GM19035 (cell line): ENCODE measurements around the gene ARL14EP.
A peak's percentile ranks its signal among the peaks of the same experiment; 100 is the strongest.

Source experiments
- ATAC-seq: cut with Tn5 transposase; IDR thresholded peaks from one replicate; pipeline ENCODE4 v1.9.1; 2021; ENCODE audit not compliant: unreplicated experiment

ARL14EP gene

DNA sequence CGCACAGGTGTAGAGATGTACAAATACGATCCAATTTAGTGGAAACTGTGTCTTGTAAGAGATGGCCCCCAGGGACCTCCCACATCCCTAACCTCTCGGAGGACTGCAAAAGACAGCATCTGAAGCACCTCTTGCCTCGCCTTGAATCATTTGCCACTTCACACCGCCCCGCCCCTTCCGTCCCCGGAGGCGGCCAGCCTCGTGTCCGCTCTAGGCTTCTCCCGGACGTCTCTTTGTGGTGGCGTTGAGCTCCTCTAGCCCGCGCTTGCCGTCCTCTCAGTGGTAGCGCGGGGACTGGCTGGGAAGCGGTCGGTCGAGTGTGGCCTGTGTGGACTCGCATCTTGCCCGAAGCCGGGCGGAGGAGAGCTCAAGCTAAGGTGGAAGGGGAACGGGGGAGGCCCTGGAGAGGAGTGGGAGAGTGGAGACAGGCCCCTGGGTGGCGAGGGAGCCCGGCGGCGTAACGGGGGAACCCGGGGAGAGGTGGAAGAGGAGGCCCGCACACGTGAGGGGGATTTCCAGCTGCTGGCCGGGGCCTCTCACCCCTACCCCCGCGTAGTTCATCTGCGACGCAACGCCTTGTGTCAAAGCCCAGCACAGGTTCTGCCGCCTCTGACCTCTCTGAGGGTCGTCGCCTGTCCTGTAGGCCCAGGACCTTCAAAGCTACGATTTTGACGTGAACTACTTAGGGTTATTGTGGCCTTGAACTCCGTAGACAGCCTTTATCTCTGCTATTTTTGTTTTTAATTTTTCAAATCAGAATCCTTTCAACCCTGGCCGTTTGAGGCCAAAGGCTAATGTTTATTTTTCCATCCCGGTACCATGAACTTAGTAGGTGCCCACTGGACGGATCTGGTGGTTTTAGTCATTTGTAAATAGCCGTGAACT, at the start of gene ARL14EP:
TSS of gene ARL14EP (plus strand) at position 279 of the 885 bp plus-strand sequence. CDS start 7,845 bp downstream, outside the sequence.
- ATAC-seq, result peak; percentile 99

DNA sequence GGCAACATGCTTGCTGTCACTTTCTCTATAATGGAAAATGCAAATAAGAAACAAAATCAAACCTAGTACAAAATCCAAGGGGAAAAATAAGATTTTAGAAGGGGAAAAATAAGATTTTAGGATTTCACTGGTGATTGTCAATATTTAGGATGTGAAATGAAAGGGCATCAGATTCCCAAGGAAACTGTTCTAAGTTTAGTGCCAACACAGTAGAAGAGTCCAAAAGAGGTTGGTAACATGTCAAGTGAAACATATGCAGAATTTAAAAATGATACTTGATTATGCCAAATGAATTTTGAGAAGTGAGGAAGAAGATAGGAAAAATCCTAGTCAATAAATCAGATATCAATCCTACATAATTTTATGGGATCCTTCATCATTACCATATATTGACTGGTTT, 45.7 kb upstream of the ARL14EP start:
- ATAC-seq, result no peak

DNA sequence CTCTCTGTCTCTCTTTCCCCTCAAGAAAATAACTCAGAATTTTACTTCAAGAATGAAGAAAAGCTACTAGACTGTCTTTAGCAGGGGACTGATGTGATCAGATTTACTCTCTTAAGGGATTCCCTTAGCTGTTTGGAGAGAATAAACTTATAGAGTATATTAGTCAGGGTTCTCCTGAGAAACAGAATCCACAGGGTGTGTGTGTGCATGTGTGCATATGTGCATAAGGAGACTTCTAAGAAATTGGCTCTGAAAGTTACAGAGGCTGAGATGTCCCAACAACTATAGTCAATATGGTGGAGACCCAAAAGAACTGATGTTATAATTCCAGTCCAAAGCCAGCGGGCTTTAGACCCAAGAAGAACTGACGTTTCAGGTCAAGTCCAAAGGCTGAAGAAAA, 43.1 kb upstream of the ARL14EP start:
- ATAC-seq, result no peak

DNA sequence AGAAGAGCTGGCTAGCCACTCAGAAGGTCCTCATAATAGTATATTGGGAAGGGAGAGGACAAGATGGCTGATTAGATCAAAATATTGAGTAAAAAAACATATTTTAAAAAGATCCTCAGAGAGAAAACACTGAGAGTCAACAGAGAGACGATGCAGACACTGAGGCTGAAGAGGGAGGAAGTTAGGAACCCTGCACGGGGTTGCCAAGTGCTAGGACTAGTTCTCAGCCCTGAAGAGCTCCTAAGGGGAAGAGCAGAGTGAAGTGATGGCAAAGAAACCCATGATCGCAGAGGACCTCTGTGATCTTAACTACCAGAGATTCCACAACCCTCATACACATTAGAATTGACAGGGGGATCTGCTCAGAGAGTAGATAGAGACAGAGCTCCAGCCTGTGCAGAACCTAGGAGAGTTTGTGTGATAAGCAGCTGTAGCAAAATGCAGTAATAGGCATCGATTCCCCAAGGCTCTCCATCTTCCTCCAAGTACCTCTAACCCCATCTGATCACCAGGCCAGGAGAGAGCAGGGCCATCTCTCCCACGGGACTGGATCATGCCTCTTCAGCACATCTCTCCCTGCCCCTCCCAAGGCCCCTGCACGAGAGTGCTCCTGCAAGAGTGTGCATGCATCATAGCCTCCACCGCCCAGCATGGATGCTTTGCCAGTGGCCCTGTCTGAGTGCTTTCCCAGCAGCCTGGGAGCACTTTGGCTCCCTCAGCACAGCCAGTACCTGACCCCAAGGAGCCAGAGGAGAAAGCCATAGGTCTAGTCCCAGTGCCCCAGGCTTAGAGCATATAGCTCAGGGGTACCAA, 41.2 kb upstream of the ARL14EP start:
- ATAC-seq, result peak; percentile 36

DNA sequence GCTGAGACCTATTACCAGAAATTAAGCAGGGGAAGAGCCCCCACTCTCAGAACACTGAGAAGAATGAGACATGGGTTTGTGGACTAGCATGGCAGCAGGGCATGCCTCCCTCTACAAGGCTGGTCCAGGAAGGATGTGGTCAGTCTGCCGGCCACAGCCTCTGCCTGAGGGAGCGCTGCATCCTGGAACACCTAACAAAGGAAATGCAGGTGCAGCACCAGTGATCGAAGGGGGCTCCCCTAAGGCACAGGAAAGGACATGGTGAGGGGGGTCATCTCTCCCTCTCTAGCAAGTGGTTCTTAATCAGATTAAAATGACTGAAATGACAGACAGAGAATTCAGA, 40.6 kb upstream of the ARL14EP start:
- ATAC-seq, result peak; percentile 78

DNA sequence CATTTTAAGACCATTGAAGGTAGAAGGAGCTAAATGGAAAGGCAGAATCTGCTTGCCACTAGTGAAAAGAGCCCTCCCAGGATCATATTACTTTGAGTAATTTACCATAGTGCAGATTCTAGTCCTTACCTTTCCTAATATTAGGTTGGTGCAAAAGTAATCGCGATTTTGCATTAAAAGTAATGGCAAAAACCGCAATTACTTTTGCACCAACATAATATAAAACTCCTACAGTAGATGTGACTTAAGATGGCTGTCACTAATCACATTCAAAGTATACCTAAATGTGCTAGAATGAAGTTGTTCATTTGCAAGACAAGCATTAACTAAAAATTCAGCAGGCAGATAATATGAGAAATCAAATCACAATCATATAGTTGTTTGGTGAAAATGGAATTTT, 38.1 kb upstream of the ARL14EP start:
- ATAC-seq, result no peak

DNA sequence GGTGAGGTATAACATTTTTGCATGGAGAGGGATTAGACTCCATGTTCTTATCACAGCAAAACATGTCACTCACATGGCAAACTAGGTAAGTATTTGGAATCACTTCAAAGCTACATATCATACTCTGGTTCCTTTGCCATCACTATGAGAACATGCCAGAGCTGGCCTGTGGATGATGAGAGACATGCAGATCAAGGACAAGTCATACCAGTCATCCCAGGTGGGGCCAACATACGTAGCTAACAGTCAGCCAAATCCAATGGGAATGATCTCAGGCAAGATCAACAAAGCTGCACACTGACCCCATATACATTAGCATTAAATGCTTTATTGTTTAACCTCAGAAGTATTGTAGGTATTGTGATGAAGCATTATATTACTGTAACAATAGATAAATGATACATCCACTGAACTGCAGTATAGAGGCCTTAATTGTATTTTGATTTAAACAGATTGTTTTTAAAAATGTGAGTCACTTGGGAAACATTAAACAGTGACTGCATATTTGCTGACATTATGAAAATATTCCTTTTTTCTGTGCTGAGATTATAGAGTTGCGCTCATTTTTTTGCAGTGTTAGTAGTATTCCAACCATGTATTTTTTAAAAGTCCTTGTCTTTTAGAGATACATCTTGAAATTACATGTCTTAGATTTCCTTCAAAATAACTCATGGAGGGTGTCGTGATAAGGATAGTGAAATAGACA, 37.3 kb upstream of the ARL14EP start:
- no peak for ATAC-seq

DNA sequence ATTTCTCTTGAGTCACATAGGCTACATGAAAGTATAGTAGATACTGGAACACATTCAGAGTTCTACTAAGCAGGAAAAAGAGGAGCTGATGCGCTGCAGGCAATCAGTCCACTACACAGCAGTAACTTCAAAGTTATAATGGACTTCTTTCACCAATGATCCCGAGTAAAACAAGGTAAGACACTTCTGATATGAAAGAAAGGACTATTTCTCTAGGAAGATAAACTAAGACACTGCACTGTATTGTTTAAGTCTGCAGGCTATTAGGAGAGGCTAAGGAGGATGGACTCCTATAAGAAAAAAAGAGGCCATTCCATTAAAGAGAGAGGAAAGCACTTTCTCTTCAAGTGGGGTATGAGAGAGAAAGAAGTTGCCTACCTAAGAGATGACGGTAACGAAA, 31.6 kb upstream of the ARL14EP start:
- ATAC-seq, result no peak

DNA sequence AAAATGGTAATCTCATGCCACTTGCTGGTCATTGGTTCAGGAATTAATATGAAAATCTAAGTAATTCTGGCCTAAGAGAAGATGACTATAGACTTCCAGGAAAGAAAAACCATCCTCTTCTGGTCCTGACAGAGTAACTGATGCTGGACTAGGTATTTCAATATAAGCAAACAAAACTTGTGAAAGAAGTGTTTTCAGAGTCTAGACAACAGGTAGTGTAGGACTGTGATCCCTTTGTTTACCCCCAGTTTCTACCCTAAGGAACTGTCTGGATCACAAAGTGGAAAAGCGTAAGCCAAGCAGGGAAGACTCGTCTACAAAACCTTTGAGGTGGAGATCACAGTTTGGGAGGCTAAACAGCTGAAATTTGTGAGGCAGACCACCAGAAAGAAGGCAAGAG, 30.4 kb upstream of the ARL14EP start:
- no peak for ATAC-seq

DNA sequence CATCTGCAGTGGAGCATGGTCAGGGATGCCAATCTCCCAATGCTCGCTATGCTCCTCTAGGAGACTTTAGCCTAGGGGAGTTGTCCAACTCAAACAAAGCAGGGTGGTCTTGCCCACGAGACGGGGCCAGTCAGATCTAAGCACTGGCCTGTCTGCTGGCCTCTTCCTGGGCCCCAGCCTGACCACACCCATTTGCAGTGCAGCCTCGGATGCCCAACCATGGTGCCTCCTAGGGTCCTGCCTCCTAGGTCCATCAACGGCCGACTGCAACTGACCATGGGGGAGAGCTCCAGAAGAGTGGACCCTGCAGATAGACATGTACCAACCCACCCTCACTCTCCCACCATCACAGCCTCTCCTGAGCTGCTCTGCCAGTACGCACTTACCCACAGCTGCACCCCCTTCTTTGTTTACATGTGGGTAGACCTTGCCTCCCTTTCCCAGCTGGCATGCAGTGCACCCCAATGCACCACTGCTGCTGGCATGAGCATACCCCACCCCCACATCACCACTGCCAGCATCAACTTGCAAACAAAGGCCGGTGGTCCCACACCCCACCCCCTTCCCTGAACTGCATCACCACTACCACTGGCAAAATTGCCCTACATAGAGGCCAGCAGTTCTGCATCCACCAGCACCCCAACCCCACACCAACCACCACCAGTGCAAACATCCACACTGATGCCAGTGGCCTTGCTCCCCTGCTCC, 27.6 kb upstream of the ARL14EP start:
- ATAC-seq, result no peak

DNA sequence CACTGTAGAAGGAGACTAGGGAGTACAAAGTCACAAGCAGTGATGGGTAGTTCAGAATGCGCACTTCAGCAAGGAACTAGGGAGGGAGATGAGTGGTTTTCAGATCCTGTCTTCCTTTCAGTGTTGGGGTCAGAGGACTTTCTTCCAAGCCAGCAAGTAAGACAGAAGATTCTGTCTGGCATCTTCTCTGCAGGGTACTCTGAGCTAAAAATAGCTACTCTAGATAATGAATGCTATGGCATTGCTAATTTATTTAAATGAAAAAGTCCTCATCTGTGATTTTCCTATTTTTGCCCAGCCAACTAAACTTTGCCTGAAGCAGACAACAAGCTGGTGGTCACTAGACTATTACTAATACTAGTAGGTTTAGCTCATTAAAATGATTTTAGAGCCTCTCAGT, 18.3 kb upstream of the ARL14EP start:
- ATAC-seq, result no peak

DNA sequence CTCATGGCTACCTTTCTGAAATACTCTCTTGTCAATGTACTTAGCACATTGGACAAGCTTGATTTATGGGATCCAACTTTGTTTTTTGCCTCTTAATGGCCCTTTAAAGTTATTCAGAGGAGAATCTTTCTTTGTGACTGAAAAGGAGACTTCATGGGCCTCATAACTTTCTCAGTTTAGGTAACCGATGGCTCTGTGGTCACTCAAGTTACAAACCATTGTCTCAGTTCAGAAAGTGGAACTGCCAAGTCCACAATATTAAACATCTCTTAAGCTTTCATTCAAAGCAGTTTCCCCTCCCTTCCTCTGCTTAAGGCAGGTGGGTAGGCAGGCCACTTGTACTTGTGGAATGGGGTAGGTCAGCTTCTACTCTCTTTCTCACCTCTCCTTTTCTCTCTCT, 12.3 kb upstream of the ARL14EP start:
- peak; percentile 97 for ATAC-seq

DNA sequence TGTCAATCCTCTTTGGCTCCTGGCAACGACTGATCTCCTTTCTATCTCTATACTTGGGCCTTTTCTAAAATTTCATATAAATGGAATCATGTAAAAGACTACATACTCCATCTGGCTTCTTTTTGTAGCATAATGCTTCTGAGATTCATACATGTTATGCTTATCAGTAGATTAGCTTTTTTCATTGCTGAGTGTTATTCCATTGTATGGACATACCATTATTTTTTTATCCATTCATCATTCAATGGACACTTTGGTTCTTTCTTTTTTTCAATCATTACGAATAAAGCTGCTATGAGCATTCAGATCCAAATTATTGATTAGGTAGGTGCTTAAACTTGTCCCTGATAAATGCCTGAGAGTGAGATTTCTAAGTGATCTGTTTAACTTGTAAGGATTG, 11.7 kb upstream of the ARL14EP start:
- ATAC-seq, result no peak

DNA sequence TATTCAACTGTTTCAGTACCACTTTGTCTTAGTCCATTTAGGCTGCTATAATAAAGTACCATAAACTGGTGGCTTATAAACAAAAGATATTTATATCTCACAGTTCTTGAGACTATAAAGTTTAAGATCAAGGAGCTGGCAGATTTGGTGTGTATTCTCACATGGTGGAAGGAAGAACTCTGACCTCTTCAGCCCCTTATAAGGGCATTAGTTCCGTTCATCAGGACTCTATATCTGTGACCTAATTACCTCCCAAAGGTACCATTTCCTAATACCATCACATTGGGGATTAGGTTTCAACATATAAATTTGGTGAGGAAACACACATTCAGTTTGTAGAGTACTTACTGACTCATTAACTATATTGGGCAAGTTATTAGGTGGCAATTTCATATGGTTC, 10.7 kb upstream of the ARL14EP start:
- ATAC-seq, result no peak

DNA sequence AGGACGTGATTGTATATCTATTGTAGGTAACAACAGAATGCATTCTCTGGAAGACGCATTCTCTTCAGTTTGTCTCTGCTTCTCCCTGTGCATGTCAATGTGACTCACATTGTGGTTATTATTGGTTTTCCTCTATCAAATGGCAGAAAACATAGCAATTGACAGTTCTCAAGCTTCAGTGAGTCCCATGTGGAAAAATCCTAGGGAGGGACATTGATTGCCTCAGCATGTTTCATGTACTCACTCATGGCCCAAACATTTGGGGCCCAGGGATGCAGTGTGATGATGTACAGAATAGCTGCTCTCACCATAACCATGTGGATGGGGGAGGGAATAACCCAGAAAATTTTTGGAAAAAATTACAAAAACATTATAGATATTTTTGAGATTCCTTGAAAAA, 9.3 kb upstream of the ARL14EP start:
- no peak for ATAC-seq

DNA sequence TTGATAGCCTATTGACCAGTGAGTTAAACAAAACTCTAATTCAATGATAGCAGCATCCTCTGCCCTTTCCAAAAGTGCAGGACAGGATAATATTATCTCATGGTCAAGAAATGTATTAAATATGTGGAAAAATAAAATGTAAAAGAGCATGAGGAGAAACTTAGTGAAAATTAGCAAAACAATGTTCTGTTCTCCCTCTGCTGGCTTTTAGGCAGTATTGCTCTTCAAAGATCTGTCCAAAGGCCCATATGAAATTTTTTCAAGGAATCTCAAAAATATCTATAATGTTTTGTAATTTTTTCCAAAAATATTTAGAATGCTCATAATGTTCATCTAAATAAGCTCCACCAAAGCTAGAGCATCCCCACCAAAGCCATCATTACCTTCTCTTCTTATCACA, 8.3 kb upstream of the ARL14EP start:
- no peak for ATAC-seq

DNA sequence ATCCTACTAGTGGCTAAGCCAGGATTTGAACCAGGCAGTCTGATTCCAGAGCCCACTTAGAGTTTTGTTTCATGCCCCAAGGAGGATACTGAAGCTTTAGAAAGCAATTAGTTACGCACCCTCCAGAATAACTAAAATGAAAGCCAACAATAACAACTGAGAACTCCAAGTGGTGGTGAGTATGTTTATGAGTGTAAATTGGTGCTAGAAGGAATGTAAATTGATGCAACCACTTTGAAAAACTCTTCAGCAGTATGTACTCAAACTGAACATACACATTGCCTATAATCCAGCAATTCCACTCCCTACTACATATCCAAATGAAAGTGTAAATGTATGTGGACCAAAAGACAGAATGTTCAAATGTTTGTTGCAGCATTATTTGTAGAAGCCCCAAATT, 6.7 kb upstream of the ARL14EP start:
- ATAC-seq, result no peak

DNA sequence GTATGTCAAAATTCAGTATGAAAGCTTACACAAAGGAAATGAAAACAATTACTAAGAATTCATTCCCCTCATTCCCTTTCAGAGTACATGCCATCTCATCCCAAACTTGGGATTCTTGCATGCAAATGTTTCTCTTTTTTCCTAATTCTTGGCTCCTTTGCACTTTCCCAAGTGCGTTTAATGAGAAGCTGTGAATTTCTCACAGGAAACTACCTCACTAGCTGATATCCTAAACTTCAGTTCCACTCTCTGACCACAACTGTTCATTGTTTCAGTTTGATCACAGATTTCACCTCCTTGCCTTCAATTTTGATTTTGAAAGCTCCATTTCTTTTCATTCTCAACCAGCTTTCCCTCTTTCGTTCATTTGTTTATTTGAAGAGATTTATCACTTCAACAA, 5.9 kb upstream of the ARL14EP start:
- peak; percentile 62 for ATAC-seq

DNA sequence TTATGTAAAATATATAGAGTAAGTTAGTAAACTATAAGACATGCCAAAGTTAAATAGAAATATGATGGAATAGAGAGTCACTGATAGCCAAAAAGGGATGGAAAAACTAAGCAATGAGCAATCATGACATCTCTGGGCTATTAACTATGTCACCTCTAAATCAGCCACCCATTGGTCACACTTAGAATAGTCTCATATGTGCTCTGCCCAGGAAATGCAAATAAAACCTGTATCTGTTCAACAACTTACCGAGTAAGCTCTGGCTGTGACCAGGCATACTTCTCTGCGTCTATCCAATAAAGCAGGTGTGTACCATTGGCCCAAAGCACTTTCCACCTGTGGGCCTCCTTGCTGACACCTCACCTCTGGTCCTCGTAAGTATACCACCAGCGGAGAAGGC, 1.6 kb upstream of the ARL14EP start:
- ATAC-seq, result no peak

DNA sequence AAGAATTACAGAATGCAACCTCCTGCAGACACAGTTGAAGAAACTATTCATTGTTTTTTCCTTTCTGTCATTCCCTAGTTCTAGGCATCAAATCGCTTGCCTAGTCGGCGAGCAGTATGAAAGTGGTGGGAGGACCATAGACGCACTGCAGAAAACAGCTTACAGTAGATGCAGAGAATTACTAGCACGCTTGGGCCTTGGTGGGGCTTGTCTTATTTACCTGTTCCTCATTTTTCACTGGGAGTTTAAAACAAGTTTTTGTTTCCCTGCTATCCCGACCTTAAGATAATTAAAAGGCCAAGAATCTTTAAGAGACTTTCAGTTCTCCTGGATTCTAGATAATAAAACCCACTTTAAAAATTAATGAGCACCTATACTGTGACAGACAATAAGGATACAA, 713 bp upstream of the ARL14EP start:
- ATAC-seq, result no peak
